ENCODE results near the gene ITGA6.
A peak's percentile ranks its signal among the peaks of the same experiment; 100 is the strongest.

Gene ITGA6

DNA sequence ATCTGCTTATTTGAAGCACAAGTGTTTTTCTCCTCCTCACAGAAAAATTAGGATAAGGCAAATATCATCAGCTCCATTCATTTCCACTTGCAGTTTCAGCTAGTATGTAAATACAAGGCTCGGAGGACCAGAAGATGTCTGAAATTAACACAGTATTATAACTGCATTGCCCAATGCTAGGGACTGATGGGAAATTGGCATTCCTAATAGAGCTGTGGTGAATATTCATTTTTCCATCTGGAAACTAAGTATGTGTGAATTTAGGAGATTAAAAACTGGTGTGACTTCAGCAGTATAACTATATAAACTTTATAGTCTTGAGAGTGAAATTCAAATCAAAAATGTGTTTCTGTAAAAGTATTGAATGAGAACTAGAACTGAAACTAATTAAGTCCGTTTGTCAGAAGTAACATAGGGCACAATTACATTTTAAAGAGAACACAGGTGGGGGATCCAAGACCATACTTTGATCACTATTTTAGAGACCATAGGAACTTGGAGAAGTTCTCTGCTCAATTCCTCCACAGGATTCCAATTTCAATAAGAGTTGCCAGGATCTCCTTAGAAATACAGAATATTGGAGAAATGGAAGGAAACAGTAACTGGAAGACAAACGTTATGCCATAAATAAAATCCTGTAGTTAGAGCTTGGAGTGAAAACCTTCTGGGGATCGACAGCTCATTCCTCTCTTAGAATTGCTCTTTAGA, 12.1 kb upstream of the ITGA6 start:
- intact Hi-C loops (cut with DNase I), result no loop called here
- no peak for DNase-seq

DNA sequence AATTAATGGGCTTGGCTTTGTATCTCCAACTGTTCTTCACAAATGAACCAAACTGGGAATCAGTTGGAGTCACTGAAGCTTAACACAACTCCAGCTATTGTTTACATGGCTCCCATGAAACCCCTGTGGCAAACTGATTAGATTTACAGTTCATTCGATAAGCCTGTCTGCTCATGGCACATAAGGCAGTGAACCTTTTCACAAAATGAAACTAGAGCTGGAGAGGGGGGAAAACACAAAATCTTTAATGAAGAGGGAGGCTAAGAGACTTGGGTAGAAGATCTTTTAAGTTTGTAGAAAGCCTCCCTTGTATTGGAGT, 11.6 kb upstream of the ITGA6 start:
- no peak for DNase-seq
- intact Hi-C loops (cut with DNase I), result no loop called here

DNA sequence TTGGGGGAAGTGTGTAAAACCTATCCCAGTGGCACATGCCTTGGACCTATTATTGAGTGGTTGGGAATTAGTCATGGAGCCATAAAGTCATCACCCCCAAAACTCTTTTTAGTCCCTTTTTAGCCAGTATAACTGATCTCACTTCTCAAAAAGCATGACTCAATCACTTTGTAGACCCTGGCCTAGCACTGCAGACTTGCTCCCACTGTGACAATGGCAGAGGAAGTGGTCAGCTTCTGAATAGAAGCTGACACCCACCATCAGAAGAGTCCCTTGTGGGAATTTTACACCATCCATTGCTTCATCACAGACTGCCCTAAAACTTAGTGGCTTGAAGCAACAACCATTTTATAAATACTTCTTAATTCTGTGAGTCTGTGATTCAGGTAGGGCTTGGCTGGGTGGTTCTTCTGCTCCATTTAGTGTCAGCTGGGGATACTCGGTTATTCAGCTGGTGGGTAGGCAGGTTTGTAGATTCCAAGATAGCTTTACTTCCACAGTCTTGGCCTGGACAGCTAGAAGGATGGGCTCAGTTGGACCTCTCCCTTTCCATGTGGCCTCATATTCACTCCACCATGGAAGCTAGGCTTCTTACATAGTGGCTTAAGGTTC, 10.8 kb upstream of the ITGA6 start:
- no peak for DNase-seq
- intact Hi-C loops (cut with DNase I), result no loop called here

DNA sequence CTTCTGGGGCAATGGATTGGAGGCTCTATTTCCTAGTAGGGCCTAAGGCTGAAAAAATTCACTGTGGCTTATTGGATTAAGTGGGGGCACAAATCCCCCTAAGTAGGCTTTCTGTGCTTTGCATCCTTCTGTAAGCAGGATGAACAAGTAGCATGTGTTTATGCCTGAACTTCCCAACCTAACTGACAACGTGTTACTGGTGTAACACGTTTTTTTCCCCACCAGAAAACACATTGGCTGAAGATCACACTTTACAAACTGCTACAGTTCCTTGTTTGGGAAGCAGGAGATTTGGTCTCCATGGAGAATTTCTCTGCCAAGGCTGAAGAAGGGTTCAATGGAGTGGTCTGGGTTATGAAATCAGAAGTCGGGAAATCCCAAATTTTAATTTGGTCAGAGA, 7.2 kb upstream of the ITGA6 start:
- intact Hi-C loops (cut with DNase I), result no loop called here
- DNase-seq, result no peak

DNA sequence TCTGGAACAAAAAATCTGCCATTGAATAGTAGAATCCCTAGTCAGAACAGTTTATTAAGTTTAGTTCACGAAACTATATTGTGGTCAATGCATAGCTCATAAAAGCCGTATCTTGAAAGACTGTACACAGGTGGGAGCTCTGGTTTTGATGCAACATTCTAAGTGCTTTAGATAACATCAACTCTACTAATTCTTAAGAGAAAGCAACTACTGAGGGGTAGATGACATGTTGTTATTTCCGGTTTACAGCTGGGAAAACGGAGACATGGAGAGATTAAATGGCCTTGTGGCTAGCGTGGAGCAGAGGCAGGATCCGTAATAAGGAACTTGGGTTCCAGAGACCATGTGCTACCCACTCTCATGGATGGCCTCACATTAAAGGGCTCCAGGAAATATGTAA, 4.2 kb upstream of the ITGA6 start:
- no peak for DNase-seq
- intact Hi-C loops (cut with DNase I), result no loop called here

DNA sequence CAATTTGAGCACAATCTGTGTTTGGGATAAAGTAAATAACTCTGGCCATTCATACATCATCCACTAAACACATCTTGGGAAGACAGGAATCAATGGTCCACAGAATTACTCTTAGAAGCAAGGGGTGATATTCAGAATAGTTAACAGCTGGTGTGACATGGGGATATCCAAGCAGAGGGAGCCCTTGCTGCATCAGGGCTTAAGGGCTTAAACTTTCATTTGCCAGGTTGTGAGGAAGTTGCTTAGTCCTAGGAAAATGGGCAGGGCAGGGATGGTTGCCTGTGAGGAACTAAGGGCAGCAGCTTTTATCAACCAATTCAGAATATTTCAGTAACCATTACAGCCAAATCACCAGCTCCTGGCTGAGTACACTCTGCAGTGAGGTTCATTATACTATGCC, 2.0 kb upstream of the ITGA6 start:
- no peak for DNase-seq

DNA sequence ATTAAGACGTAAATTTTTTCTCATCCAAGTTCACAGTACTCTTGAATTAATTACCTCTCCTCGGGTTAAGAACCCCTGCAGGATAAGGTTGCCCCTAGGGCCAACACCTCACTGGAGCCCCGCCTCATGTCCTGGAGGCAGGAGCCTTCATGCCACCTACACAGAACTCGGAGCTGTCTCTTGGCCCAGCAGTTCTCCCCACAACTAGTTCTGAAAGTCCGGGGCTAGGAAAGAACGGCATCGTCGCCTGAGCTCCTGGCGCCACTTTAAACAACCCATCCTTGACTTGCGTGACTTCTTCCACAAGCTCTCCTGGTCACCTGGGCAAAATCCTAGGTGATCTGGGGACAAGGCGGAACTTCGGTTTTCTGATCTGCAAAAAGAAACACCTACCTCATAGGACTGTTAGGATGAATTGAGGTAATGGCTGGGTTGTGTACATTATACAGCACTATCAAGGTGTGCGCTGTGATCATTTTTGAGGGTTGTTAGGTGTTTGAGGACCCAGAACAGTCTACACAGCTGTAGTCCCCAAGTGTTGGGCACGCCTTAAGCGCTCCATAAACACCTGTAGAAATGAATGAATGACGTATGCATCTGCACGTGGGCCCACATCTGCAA, 641 bp upstream of the ITGA6 start:
- intact Hi-C loops (cut with DNase I), result no loop called here

More for the DNA sequence above, 2.0 kb upstream of the ITGA6 start:
- intact Hi-C loops (cut with DNase I), result no loop called here

DNA sequence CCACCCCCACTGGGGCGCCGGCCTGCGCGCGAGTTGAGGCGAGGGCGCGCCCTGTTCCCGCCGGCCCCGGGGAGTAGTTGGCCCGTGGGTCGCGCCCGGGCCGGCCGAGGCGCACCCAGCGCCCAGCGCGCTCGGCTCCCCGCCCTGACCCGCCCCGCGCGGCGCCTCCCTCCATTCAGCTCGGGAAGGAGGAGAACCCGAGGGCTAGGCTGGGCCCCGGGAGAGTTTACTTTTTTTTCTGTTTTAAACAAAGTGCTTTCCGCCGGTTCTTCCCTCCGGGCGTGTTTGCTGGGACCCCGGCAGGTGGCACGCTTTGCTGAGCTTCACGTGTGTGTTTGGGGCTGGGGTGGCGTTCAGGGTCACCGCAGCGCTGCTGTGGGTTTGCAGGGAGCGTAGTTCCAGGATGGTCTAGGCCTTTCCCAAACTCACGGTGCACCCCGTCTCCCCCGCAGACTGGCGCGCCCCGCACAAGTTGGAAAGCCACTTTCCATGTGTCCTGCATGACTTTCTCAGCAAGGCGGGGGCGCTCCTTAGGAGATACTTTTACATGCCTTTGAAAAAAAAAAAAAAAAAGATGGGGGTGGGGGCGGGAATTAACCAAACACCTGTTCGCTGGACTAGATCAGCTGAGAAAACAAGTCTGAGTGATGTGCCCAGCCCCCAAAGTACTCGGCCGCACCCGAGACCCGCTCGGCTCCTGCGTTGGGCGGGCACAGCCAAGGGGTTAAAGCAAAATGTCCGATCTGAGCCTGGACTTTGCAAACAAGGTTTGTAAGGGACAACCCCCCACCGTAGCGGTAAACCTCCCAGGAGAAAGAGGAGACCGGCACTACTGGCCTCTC, 825 bp downstream of the ITGA6 start:
- DNase-seq, result peak in 30 of 42 donors; percentile 8 to 61 (median 26)
- intact Hi-C loops (cut with DNase I), result no loop called here

More for the DNA sequence above, 641 bp upstream of the ITGA6 start:
- no peak for DNase-seq

DNA sequence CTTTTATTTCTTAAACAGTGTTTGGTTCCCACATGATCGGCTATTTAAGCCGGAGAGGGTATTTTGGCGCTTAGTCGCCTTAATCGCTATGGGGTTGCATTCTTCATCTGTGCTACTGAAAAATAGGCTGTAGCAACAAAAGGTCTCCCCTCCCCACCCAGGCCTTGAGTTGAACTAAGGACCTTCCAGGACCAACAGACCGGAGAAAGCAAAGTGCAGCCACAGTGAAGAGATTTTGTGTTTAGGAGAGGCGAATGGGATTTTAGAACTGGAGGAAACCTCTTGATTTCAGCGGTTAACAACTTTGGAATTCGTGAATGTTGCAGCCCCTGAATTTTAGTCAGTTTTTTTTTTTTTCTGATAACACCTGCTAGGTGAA, 1.4 kb downstream of the ITGA6 start:
- intact Hi-C loops (cut with DNase I), result no loop called here
- DNase-seq, result peak in 1 of 42 donors; percentile 45

DNA sequence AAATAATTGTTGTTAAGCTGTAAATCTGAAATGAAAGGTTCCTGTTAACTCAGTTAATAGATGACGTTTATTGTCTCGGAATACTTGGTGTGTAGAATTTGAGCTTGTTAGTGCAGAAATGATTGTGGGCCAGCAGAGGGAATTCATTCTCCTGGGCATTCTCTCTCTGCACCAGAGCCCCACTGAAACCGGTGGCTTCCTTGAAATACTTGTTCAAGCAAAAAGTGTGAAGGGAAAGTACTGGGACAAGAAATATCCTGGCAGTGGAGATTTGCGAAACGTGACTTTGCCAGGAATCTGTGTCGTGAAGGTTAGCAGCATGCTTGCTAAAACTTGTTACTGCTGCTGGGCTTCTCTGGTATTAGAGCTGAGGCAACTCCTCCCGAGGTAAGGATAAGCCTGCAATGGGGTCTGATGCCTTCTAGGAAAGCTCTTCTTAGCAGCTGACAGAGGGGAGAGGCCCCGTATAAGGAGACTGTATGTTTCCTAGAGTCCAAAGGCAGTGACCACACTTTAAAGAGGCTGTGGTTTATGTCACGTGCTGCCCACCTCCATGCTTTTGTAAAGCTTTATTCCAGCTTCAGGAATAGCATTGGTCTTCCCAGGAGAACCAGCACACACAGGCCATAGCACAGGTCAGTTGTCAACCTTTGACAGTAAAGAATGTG, 2.0 kb downstream of the ITGA6 start:
- DNase-seq, result peak in 3 of 42 donors; percentile 5 to 45 (median 20)
- intact Hi-C loops (cut with DNase I), result no loop called here

DNA sequence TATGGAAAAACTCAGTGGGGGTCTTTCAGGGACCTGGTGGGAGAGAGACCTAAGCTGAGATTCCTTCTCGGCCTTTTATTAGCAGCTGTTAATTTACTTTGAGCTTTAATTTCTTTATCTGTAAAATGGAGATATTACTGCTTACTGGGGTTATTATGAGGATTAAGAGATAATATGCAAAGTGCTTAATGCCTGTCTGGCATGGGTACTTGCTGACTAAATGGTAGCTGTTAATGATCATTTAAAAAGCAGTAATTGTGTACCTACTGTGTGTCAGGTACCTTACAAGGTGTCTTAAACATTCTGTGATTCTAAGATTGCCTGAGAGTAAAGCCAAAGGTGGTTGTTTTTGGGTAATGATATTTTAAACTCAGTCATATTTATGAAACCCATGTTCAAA, 2.6 kb downstream of the ITGA6 start:
- no peak for DNase-seq
- intact Hi-C loops (cut with DNase I), result no loop called here

DNA sequence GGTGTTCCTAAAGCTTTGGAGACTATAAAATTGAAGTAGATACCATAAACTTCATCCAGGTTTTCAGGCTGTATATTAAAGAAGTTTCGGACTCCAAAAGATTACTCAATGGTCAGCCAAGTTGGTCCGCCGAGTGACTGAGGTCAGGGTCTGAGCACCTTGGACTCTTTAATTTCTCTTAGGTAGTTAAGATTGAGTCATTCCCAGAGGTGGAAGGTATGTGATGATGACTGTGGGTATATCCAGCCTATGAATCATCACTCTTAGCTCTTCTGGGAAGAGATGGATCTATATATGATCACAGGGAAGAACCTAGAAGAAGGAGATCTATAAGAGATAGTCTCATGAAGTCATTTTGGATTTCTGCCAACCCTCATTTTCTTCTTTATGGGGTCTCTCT, 3.3 kb downstream of the ITGA6 start:
- DNase-seq, result no peak
- intact Hi-C loops (cut with DNase I), result no loop called here

DNA sequence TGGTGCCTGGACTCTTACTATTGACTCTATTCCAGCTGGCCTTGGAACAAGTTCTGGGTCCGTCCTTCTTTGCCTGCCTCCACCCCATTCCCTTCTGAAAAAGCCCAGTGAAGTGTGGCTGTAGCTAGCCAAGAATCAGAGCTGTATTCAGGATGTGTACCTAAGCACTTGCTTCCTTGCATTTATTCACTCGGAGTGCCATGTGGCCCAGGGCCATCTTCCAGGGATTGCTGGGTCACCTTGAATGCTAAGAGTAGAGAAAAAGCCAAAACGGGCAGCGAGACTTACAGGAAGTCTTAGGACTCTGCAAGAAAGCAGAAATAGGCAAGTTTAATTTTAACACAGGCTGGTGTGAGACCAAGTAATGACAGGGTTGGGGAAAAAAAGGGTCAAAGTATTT, 4.1 kb downstream of the ITGA6 start:
- peak in 29 of 42 donors; percentile 10 to 72 (median 41) for DNase-seq
- intact Hi-C loops (cut with DNase I), result no loop called here

DNA sequence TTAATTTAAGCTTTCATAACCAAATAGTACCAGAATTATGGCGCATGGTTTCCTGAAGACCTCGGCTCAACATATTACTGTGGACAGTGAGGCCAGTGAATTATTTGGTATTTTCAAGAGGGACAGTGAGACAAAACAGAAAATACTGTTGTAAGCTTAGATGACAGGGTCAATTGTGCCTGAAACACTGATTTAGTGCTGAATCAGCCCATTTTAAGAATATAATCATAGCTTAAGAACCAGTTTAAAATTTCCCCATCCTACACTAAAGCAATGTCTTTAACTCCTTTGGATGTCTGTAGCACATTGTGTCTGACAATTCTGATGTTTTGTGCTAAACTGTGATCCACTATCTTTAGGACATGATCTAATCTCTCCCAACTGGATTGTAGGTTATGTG, 4.6 kb downstream of the ITGA6 start:
- no peak for DNase-seq

DNA sequence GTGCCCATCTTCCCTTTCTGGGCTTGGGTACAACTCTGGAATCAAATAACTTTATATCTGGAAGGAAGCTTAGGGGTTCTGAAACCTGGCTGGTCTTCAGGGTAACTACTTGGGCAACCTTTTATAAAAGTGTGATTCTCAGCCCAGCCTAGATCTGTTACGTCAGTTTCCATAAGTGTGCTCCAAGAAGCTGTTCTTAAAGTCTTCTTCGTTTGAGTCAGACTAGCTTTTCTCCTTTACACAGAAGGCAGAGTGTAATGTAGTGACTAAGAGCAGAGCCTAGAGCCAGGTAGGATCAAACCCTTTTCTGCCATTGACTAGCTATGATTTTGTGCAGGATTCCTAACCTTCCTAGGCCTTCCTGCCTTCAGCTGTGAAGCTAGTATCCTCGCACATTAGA, 5.8 kb downstream of the ITGA6 start:
- DNase-seq, result no peak
- intact Hi-C loops (cut with DNase I), result no loop called here

More for the DNA sequence above, 4.6 kb downstream of the ITGA6 start:
- intact Hi-C loops (cut with DNase I), result no loop called here

DNA sequence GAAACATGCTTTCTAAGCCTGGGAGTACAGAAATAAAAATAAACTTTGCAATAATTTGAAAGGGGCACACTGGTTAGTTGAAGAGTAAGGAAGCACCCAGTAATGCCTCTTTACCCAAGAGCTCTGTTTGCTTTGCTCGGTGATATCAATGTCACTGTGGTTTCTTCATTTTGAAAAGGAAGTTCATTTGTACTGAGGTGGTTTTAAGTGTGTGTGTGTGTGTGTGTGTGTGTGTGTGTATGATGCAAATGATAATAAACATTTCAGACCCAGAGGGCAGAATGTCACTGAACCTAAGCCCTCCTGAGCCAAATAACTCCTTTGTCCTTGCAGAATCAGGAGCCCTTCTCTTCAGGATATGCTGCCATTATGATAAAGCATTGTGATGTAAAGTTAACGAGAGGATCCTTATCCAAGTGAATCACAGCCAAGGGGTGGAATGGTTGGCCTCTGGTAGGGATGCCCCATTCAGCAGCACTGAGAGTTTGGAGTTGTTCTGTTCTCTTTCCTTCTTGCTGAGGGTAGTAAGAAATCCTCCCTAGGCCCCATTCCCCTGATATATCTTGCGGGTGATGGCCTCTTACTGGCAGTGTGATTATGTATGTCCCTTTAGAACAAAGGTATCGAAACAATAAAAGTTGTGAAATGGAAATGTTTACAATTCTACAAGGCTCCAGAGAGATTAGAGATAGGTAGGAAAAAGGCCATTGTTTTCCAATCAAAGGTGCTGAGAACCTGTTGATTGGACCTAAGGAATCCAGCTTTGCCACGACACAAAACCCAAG, 7.6 kb downstream of the ITGA6 start:
- DNase-seq, result no peak
- intact Hi-C loops (cut with DNase I), result no loop called here

DNA sequence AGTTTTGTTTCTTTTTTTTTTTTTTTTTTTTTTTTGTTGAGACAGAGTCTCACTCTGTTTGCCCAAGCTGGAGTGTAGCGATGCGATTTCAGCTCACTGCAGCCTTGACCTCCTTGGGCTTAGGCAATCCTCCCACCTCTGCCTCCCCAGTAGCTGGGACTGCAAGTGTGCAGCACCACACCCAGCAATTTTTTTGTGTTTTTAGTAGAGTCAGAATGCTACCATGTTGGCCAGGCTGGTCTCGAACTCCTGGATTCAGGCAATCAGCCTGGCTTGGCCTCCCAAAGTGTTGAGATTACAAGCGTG, 8.2 kb downstream of the ITGA6 start:
- intact Hi-C loops (cut with DNase I), result no loop called here
- no peak for DNase-seq

DNA sequence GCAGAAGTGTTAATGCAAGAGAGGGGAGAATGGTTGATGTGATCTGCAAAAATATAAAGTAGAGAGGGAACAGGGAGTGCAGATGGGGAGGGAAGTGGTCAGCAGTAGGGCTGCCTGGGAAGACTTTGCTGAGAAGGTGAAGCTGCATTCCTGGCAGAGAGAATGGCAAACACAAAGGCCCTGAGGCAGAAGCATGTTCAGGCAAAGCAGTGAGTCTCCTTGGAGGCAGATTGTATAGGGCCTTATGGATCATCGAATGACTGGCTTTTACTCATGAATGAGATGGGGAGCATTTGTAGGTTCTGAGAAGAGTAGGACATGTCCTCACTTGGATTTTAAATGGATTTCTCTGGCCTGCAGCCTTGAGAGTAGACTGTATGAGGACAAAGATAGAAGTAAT, 9.5 kb downstream of the ITGA6 start:
- DNase-seq, result no peak
- intact Hi-C loops (cut with DNase I), result no loop called here
